Pancreas (tissue), 10 donors: ENCODE data around the gene TMPRSS15. TPM values are rescaled to one million over a fixed set of nuclear protein-coding genes. Genes with fewer than 3 reads are reported as not detected.
"Not testable (repeated sequence)": the region's sequence is repeated elsewhere in the genome, so short reads cannot be mapped to it uniquely, and the experiment has no call there.

Experiments used
- ATAC-seq, 4 donors: fragments of 200-7000 bp; cut with Tn5 transposase; one replicate each; pipeline versions ENCODE4 v1.8.0 to v1.9.1; 2020; ENCODE audit warnings: mild to moderate bottlenecking in 4 of 4, moderate library complexity in 4 of 4
- DNase-seq, 6 donors: peaks; one replicate each; pipeline ENCODE4 v3.0.0-alpha.2; 2020
- FAIRE-seq: peaks from 2 replicates; lab custom pipeline; 2012; peaks lifted over from hg19 to GRCh38; lab: Jason Lieb, UNC
- H3K27ac ChIP-seq, 4 donors: fragments of 200-600 bp; sonication (generic); 1 replicate in 3 of 4; 2 replicates in 1 of 4; pipeline versions ENCODE4 v1.5.0 to v1.8.0; 2020
- H3K27me3 ChIP-seq, 4 donors: fragments of 200-600 bp; one replicate each; pipeline ENCODE4 v1.8.0; 2021
- H3K36me3 ChIP-seq, 3 donors: fragments of 200-600 bp; sonication (generic) in 1 of 3; one replicate each; pipeline versions ENCODE4 v1.5.0 to v1.8.0; 2020 to 2021
- H3K4me1 ChIP-seq, 3 donors: fragments of 200-600 bp; one replicate each; pipeline ENCODE4 v1.8.0; 2021
- H3K4me3 ChIP-seq, 4 donors: fragments of 200-600 bp; sonication (generic) in 2 of 4; one replicate each; pipeline versions ENCODE4 v1.5.0 to v1.8.0; 2020 to 2021
- H3K9me3 ChIP-seq, 4 donors: fragments of 200-600 bp; one replicate each; pipeline ENCODE4 v1.8.0; 2021
- WGBS, 2 donors: extraction: QIAGEN DNeasy Blood & Tissue Kit; methylation state at CpG; one replicate each; pipeline ENCODE4 v1.1.7; 2013; 5-methylcytosine and 5-hydroxymethylcytosine counted together
- intact Hi-C, 3 donors: fragments of 100-400 bp; cut with DNase I; formaldehyde crosslinking; loops; one replicate each; pipeline versions ENCODE4 v1.11.1 to v1.14.2; 2022
- polyA plus RNA-seq, 2 donors: library from polyadenylated mRNA; stranded (reverse); fragments of 200-250 nt; gene quantifications; one replicate each; pipeline ENCODE4 v1.2.3, GENCODE V29; 2013
- total RNA-seq, 6 donors: library from RNA; stranded (reverse); fragmentation: NEBNext Ultra II Directional in 4 of 6; extraction: Animal tissue kit (Norgen Biotek cat#: 25700) in 4 of 6; gene quantifications; one replicate each; pipeline versions ENCODE4 v1.2.1 to v1.2.4, GENCODE V29; 2021 to 2023
- TF ChIP-seq, protein P1 (sequence below), 4 donors: fragments of 200-600 bp; sonication (generic) in 3 of 4; IDR thresholded peaks; one replicate each; pipeline versions ENCODE4 v1.5.0 to v1.8.0; 2021; ENCODE audit warnings: antibody characterized with exemption in 4 of 4
- donor health status: healthy with polysubstance abuse.
- donor health status: DM: no; HTN: no; CAD: no; lungs with moderate emphysema.
- donor health status: DM: no; HTN: no; CAD: no.
- donor health status: control.
- donor health status: control.
- donor health status: Bipolar disorder and iron deficiency.
- donor health status: DM: yes; HTN: yes; CAD: no.
- donor health status: DM: no; HTN: no; CAD: no.
- donor health status: DM: no; HTN: no; CAD: no.
- donor health status: DM: yes; HTN: yes; CAD: no.

TMPRSS15 gene
- total and polyA plus RNA-seq, 8 donors, result not detected

DNA sequence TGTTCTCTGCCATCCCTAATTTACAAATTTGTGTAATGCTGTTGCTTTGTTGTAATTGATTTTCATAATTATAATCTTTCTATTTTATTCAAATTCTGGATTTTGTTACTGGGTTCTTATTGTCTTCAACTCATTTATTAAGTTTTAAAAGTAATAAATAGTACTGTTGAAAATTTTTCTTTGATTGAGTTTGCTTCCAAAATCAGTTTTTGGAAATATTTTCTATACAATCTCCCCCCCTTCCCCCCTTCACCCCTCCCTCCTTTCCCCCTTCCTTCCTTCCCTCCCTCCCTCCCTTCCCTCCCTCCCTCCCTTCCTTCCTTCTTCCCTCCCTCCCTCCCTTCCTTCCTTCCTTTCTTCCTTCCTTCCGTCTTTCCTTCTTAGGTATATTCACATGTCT, 6.0 kb upstream of the TMPRSS15 start:
- H3K27me3 ChIP-seq, result no peaks in the 10 kb centered on the region
- no peaks in the 10 kb centered on the region for H3K36me3 ChIP-seq
- no peak for FAIRE-seq
- TF ChIP-seq, protein P1, sequence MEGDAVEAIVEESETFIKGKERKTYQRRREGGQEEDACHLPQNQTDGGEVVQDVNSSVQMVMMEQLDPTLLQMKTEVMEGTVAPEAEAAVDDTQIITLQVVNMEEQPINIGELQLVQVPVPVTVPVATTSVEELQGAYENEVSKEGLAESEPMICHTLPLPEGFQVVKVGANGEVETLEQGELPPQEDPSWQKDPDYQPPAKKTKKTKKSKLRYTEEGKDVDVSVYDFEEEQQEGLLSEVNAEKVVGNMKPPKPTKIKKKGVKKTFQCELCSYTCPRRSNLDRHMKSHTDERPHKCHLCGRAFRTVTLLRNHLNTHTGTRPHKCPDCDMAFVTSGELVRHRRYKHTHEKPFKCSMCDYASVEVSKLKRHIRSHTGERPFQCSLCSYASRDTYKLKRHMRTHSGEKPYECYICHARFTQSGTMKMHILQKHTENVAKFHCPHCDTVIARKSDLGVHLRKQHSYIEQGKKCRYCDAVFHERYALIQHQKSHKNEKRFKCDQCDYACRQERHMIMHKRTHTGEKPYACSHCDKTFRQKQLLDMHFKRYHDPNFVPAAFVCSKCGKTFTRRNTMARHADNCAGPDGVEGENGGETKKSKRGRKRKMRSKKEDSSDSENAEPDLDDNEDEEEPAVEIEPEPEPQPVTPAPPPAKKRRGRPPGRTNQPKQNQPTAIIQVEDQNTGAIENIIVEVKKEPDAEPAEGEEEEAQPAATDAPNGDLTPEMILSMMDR (IDR thresholded peaks at IDR 0.05), result no peak
- 45% methylated on average over 1 of the region's 1 CpG; no CpG with 5 or more reads in 1 of the 2 donors for WGBS, 2 donors
- H3K9me3 ChIP-seq, result no peaks in the 10 kb centered on the region
- H3K4me1 ChIP-seq, result no peaks in the 10 kb centered on the region
- H3K27ac ChIP-seq, result no peak overlapping the region
- intact Hi-C loops, result no loop called here
- ATAC-seq, result no peak
- DNase-seq, result no peak
- H3K4me3 ChIP-seq, result no peak overlapping the region

DNA sequence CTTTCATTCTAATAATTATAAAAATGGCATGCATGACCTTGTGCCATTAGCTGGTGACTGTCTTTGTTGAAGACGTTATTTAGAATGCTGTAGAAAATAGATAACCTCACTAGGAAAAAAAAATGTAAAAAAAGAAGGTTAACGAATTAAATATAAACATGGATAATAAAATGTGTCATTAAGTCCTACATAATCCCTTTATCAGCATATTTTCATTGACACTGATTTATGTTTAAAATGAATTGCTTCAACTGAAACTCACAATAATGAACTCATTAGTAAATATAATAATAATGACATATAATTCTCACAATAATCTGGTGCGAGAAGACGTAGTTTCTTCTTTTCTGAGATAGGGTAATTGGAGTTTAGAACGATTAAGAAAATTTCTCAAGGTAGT, 4.7 kb downstream of the TMPRSS15 start:
- no peak overlapping the region for H3K27ac ChIP-seq
- ATAC-seq (no peak), DNase-seq (no peak), FAIRE-seq (no peak)
- no peaks in the 10 kb centered on the region for H3K4me1 ChIP-seq
- intact Hi-C loops, result no loop called here
- H3K9me3 ChIP-seq, result peaks cover 0 to 4% (median 0%) of the 10 kb centered on the region in 4 donors
- no peaks in the 10 kb centered on the region for H3K27me3 ChIP-seq
- no peak overlapping the region for H3K4me3 ChIP-seq
- TF ChIP-seq, protein P1 (IDR thresholded peaks at IDR 0.05), result no peak
- no peaks in the 10 kb centered on the region for H3K36me3 ChIP-seq
- WGBS, 2 donors, result 56 to 65% methylated on average over 5 of the region's 5 CpGs

DNA sequence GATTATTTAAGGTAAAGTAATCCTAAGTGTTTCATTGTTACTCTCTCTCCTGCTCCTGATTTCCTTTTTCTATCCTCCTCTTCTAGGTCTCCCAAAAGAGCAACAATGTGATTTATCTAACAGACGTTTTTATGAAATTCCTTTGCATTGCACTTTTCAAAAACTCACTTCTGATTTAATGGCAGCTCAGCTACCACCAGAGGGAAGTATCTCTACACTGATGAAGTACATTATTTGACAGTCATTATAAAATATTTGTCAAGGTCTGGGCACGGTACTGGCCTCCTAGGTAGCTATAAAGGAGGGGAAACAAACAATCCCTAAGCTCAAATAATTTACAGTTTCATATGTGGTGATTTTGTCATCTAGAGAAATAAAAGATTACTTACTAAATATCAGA, 15.6 kb downstream of the TMPRSS15 start:
- Histone ChIP-seq H3K27me3 (no peaks in the 10 kb centered on the region), H3K4me1 (no peaks in the 10 kb centered on the region), H3K9me3 (no peaks in the 10 kb centered on the region), H3K27ac (no peak overlapping the region), H3K4me3 (no peak overlapping the region), H3K36me3 (no peaks in the 10 kb centered on the region)
- DNase-seq, result no peak
- TF ChIP-seq, protein P1 (IDR thresholded peaks at IDR 0.05), result no peak
- intact Hi-C loops, result no loop called here
- FAIRE-seq, result no peak
- 11 to 17% methylated on average over 2 of the region's 2 CpGs for WGBS, 2 donors
- no peak for ATAC-seq

DNA sequence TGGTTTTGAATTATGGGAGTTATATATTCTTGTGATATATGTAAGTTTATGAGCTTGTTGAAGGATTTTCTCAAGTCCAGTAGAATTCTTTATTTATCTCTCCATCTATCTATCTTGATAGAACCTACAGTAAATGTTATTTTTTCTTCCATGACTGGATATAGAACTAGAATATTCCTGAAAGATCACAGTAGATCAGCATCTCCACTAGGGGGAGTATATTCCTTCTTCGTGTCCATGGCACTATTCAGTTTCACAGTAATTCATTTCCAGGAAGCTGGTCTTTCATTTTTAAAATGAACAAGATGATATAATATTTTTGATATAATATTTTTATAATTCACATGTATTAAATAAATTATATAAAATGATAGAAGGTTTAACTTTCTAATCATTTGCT, 18.8 kb downstream of the TMPRSS15 start:
- Histone ChIP-seq H3K9me3 (no peaks in the 10 kb centered on the region), H3K4me1 (peaks cover 0 to under 1% (median 0%) of the 10 kb centered on the region in 3 donors), H3K4me3 (no peak overlapping the region), H3K27ac (no peak overlapping the region), H3K27me3 (no peaks in the 10 kb centered on the region), H3K36me3 (no peaks in the 10 kb centered on the region)
- TF ChIP-seq, protein P1 (IDR thresholded peaks at IDR 0.05), result peak in 3 of 4 donors; percentile 19 to 38 (median 24)
- 9 to 17% methylated on average over 1 of the region's 1 CpG for WGBS, 2 donors
- ATAC-seq (peak in 2 of 4 donors; percentile 56), DNase-seq (no peak), FAIRE-seq (peak; percentile 47)
- intact Hi-C loops, result no loop called here

DNA sequence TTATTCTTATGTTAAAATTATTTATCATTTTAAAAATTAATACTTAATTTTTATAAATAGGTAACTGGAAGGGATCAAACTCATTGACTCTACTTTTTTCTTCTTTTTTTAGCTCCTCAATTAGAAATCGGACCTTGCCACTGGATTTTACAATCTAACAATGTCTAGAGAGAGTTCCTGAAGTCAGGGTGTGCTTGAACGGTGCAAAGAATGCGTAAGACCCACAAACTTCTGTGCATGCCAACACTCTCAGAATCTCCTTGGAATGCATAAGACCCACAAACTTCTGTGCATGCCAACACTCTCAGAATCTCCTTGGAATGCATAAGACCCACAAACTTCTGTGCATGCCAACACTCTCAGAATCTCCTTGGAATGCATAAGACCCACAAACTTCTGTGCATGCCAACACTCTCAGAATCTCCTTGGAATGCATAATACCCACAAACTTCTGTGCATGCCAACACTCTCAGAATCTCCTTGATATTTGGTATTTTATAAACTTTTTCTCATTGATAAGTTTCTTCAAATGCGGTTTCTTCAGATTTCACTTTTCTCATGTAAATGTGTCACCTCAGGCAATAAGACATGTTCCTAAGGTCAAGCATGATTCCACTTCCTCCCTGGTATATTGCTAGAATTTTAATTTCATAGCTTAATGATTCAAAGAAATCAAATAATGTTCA, 20.5 kb downstream of the TMPRSS15 start:
- H3K27me3 ChIP-seq, H3K4me3 ChIP-seq, H3K4me1 ChIP-seq, ATAC-seq, H3K9me3 ChIP-seq, intact Hi-C loops, FAIRE-seq, H3K36me3 ChIP-seq, H3K27ac ChIP-seq, DNase-seq: not testable (repeated sequence)
- 73 to 80% methylated on average over 4 of the region's 4 CpGs for WGBS, 2 donors
